ENCODE results near the gene LPCAT3.
A peak's percentile ranks its signal among the peaks of the same experiment; 100 is the strongest.
"Not testable (repeated sequence)": the region's sequence is repeated elsewhere in the genome, so short reads cannot be mapped to it uniquely, and the experiment has no call there.

LPCAT3 gene

GRCh38 chr12:7035463-7035862, 17.2 kb upstream of the LPCAT3 start:
- no peak for DNase-seq

DNA sequence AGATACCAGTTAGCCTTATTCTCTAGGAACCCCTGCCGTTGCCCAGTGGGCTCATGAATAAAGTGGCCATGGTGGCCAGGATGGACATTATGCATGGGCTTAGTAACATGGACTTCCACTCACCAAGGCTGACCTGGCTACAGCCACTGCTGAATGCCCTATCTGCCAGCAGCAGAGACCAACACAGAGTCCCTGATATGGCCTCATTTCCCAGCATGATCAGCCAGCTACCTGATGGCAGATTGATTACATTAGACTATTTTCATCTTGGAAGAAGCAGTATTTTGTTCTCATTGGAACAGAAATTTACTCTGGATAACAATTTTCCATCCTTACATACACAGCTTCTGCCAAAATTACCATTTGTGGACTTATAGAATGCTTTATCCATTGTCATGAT, 16.2 kb upstream of the LPCAT3 start:
- DNase-seq: no peak

DNA sequence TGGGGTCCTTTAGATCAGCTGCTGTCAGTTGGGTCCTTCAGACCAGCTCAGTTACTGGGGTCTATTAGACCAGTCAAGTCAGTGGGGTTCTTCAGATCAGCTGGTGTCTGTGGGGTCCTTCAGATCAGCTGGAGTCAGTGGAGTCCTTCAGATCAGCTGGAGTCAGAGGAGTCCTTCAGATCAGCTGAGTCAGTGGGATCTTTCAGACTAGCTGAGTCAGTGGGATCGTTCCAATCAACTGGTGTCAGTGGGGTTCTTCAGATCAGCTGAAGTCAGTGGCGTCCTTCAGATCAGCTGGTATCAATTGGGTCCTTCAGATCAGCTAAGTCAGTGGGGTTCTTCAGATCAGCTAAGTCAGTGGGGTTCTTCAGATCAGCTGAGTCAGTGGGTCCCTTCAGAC, 14.7 kb upstream of the LPCAT3 start:
- no peak for DNase-seq

DNA sequence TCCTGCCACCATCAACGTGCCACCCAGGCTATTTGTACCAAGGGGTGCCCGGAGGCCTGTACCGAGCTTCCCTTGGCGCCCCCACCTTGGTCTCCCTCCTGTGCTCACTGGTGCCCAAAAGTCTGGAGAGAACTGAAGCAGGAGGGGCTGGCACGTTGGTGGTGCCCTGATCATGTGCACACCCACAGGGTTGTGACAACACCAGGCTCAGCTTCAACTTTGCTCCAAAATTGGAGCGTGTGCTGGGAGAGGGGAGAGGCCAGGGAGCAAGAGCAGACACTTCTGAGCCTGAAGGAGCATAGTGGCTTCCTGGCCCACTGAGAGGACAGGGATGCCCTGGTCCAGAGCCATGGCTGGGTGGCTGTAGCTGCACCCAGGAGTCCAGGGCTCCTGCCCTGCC, 13.0 kb upstream of the LPCAT3 start:
- DNase-seq: no peak

- DNase-seq: no peak
These were observed 8.6 kb upstream of the LPCAT3 start for GRCh38 chr12:7026854-7027253.

- DNase-seq: no peak
These were observed 4.8 kb upstream of the LPCAT3 start for GRCh38 chr12:7023114-7023513.

- no peak for DNase-seq
These were observed 3.7 kb upstream of the LPCAT3 start for GRCh38 chr12:7021956-7022355.

GRCh38 chr12:7019043-7019569, 830 bp upstream of the LPCAT3 start:
- no peak for DNase-seq

DNA sequence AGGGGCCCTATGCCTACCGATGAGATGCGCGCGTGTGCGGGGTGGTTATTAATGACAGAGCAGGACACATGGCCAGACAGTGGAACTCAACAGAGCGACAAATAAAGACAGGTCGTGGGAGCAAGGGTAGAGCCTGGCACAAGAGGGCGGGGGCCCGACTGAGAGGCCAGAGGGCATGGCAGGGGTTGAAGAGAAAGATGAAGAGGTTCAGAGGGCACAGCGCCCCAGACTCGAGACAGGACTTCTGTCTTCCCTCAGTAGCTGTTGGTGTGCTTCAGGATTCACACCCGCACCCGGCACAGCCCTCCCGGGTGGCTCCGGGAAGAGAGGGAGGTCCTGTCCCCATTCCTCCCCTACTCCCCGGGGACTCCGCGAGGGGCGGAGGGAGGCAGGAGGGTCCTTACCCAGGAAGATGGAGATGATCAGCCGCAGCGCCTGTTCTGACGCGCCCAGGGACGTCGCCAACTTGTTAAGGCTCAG, 366 bp downstream of the LPCAT3 start:
- peak in 4 of 14 donors; percentile 41 to 66 (median 62) for DNase-seq

GRCh38 chr12:7016958-7017571, 1.2 kb downstream of the LPCAT3 start:
- no peak for DNase-seq

GRCh38 chr12:7015555-7016370, 2.5 kb downstream of the LPCAT3 start:
- DNase-seq: no peak

DNA sequence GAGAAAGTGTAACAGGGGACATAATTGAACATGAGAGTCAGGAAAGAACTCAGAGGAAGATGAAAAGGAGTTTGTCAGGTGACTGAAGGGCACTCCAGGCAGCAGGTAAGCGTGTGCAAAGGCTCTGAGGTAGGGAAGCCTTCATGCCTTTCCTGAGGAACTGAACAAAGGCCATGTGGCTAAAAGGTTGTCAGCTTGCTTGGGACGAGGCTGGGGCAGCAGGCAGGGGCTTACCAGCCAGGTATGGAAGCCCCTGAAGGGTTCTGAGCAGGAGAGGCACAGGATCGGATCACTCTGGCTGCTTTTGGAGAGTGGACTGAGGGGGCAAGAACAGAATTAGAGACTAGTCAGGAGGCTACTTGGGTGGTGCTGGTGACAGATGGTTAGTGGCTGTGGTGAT, 5.2 kb downstream of the LPCAT3 start:
- no peak for DNase-seq

GRCh38 chr12:7012024-7012607, 6.2 kb downstream of the LPCAT3 start:
- peak in 2 of 14 donors; percentile 7 to 95 for DNase-seq

DNA sequence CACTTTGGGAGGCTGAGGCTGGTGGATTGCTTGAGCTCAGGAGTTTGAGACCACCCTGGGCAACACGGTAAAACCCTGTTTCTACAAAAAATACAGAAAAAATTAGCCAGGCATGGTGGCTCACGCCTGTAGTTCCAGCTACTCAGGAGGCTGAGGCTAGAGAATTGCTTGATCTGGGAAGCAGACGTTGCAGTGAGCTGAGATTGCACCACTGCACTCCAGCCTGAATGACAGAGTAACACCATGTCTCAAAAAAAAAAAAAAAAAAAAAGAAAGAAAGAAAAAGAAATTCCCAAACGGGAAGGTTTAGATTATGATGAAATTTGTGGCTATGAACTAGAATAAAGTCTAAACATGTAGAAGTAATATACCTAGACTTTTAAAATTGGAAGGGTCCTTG, 6.9 kb downstream of the LPCAT3 start:
- DNase-seq: not testable (repeated sequence)

- no peak for DNase-seq
These were observed 8.8 kb downstream of the LPCAT3 start for GRCh38 chr12:7009512-7009911.

GRCh38 chr12:7008864-7009263, 9.4 kb downstream of the LPCAT3 start:
- DNase-seq: no peak

DNA sequence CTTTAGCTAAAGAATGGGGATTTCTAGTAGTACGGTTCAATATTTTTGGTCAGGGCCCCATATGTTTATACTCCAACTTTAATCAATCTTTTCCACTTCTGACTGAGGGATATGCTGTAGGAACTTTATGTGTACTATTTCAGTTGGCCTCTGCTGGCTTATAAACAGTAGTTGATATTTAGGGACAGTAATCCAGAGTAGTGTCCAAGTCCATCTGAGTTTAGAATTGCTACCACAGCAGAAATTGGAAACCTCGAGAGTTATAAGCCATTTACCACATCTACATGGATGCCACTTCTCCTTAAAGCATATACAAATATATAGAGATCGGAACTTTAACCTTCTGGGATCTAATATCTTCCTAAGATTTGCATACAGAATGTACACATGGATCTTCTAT, 11.6 kb downstream of the LPCAT3 start:
- DNase-seq: no peak

- DNase-seq: no peak
These were observed 13.0 kb downstream of the LPCAT3 start for GRCh38 chr12:7005311-7005710.

DNA sequence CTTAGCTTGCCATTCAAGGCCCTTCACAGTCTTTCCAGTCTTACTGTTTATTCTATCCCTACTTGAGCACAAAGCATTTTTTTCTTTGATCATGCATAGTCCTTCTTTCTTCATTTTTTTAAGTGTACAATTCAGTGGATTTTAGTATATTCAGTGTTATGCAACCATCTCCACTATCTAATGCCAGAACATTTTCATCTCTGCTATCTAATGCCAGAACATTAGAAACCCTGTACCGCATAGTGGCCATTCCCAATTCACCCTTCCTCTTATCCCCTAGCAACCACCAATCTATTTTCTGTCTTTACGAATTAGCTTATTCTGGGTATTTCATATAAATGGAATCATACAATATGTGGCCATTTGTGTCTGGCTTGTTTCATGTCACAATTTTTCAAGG, 13.4 kb downstream of the LPCAT3 start:
- no peak for DNase-seq

DNA sequence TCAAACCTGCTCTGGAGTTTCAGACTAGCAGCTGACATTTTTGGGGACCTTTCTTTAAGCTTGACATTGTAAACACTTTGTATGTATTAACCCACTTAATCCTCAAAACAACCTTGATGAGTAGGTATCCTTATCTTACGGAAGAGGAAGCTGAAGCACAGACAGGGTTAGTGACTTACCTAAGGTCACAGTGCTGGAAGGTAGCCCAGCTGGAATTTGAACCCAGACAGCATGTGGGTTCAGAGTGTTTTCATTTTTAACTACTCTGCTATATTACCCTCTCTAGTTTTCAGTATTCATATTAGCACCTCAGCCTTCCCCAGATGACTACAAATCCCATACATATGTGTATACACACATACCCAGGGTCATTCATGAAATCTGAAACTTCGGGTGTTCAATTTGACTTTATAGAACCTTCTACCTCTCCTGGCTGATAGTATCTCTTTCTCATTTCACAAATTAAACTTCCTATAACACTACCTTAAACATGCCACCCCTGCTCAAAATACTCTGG, 13.9 kb downstream of the LPCAT3 start:
- DNase-seq: no peak

DNA sequence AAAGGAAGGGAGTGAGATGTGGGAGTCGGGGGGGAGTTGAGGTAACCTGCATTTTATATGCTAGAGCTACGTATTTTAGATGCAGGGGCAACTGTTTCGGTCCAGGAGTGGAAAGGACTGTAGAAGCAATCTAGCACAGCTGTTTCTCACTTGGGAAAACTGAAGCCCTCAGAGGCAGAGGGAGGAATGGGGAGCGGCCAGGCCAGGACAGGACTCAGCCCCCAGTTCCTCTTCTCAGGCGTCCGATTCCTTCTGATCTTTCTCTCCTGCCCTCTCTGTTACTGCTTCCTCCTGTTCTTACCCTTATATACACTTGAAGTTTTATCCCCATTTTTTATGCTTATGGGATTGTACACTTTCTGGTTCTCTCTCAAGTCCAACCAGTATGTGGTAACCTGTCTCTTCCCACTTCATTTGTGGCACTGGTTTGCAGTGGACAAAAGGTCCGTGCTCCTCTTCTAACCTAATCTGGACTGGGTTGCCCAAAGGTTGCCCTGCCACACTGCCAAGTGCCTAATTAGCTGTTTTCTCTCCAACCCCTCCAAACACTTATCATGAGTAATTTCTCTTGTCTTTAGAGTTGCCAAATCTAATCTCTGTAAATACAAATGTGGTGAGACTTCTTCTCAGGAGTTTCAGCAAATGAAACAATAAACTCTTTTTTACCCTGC, 16.2 kb downstream of the LPCAT3 start:
- DNase-seq: no peak

DNA sequence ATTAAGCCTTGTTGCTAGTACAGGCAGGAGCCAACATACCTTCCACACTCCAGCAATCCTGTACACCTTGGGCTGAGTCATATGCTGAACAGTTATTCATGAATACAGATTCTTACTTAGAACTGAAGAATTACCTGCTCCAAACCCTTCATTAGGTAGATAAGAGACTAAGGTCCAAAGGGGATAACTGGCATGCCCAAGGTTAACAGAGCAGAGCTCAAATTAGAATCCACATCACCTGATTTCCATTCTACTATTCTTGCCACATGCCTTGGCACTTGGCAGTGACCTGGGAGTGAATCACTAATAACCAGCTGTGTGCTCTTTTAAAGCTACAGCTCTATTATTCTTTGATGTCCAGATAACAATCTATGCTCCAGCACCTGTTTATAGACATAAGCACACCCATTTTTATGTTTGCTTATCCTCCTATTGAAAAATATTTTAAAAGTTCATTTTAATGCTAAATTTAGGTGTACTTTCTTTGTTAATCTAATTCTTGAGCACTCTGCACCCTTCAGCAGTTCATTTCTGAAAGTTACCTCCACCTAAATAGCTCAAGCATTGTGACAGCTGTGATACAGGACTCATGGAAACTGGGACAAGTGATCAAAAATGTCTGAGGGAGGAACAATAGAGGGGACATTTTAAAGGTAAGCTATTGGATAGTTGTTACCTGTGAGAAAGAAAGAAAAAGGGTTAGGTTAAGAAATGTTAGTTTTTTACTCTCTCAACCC, 19.4 kb downstream of the LPCAT3 start:
- DNase-seq: no peak

Measured in C1 segment of cervical spinal cord (tissue), 14 donors.